Embryonic facial prominence (tissue), 1 donor: ENCODE results near the gene HTRA1.

Experiments
- DNase-seq: peaks from one replicate; pipeline ENCODE4 v3.0.0-alpha.2; 2016; ENCODE audit errors: extremely low spot score

HTRA1 gene

DNA sequence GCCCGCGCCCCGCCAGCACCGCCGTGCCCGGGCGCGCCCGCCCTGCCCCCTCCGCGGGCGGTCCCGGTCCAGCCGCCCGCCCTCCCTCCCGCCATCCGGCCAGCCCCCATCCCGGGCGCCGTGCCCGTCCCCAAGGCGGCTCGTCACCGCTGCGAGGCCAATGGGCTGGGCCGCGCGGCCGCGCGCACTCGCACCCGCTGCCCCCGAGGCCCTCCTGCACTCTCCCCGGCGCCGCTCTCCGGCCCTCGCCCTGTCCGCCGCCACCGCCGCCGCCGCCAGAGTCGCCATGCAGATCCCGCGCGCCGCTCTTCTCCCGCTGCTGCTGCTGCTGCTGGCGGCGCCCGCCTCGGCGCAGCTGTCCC is at the start of gene HTRA1:
Gene HTRA1, plus strand, starts transcription at position 187 of the 362 bp plus-strand sequence. Its CDS starts 100 bp downstream, at position 287.
- DNase-seq, result no peak

DNA sequence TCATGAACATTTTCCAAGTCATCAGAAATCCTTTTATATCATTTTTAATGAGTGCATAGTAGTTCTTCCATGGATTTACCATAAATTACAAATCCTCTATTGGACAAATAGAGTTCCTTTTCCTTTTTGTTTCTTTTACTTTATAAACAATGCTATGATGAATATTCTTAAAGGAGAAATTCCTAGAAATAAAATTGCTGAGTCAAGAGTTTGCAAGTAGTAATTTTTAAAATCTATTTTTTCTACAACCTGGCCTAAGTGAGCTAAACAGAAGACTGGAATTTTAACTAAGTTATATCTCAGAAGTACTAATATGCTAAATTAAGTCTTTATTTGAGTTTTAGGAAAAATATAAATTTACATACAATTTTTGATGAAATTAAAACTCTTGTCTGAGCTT is 48.0 kb upstream of the HTRA1 start:
- DNase-seq, result no peak

DNA sequence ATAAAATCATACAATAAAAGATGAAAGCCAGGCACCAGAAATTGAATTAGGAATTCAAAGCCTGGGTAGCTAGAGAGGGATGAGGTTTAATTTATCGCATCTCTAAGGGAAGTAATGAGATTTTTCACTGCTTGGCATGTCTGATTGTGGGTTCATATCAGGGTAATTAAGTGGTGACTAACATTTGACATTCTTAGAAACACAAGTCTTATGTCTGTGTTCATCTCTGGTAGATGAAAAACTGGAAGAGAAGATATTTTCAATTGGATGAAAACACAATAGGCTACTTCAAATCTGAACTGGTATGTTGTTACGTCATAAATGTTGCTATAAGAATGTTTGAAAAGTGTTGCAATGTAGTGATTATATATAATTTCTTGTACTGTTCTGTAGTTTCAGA is 43.7 kb upstream of the HTRA1 start:
- DNase-seq, result no peak

DNA sequence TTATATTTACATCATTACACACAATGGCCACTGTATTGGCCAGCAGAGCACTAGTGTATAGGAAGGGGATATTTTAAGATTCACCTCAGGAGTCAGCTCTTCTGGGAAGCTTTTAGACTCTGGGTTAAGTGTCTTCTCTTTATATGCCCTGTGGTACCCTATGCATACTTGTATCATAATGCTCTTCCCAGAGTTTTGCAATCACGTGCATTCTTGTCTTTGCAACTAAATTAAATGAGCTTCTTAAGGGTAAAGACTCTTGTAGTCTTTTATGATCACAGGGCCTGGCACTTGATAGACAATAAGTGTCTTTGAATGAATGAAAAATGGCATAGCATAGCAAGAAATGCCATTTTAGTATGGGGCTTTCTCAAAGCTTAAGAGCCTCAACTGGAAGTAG is 42.3 kb upstream of the HTRA1 start:
- no peak for DNase-seq

DNA sequence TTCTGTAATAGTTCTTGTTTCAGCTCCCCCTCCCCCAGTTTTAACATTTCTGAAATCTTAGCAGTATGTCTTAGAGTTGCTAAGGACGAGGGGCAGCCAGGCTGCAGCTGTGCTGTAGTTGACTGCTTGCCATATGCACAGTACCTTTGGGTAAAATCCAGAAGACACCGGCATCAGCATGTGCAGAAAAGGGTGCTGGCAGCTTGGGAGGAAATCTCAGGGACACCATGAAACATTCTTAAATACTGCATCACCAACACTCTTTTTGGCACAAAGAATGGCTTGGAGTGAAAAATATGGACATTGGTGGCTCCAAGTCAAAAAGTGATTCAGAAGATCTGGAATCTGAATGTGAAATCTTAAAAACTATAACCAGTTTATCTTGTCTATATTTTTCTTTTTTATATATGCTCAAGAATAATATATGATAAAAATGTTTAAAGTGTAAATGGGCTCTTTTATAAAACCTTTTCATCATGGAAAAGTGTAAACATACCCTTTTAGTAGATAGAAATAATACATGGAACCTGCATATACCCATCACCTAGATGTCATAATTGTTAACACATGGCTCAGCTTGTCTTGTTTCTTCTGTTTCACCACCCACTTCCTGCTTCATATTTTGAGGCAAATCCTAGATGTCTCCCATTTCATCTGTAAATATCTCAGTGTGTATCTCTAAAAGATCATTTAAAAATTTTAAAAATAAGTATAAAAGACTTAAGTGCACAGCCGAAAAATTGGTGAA is 41.3 kb upstream of the HTRA1 start:
- no peak for DNase-seq

DNA sequence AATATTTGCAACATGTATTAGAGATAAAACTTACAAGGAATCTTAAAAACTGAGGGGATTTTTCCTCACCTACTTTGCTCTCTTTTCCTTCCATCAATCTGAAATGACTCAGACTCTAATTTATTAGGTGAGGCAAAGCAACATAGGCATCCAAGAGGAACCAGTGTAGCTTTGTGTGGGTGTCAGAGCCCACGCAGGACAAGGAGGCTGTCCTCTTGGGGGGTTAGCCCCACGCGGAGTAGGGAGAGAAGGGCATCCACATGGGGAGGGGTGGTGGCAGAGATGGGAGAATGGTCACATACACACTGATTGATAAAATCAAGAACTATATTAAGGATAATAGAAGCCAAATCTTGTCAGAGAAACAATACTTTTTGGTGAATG is 40.7 kb upstream of the HTRA1 start:
- DNase-seq, result no peak

DNA sequence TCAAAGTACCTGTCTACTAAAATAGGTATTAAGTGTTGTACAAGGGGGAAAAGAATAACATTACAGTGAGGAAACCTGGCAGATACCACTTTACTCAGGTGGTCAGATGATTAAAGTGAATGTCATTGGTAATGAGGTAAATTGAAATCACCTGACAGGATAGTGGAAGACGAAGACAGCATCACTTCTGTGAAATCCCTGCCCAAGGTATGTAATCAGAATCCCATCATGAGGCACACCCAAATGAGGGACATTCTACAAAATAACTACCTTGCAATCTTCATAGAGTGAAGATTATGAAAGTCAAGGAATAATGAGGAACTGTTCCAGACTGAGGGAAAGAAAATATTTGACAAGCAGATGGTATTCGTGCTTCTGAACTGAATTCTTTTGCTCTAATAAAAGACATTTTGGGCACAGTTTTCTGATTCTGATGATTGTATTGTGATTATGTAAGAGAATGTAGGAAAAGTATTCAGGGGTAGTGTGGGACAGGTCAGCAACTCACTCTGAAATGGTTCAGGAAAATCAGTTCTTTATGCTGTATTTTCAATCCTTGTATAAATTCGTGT is 40.2 kb upstream of the HTRA1 start:
- no peak for DNase-seq

DNA sequence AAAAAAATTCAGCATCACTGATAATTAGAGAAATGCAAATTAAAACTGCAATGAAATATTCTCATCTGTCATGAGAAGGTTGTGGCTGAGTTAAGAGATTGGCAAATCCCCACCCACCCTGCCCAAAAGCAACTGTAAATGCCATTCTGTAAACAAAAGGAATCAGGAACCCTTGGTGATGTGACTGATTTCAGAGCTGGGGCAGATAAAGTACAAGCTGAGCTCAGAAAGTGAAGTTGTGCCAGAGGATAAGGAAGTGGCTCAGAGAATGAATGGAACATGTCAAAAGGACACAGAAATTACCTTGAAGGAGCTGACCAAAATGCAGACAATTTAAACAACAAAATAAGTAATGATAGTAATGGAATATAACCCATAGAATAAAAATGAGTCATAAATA is 39.6 kb upstream of the HTRA1 start:
- DNase-seq, result no peak

DNA sequence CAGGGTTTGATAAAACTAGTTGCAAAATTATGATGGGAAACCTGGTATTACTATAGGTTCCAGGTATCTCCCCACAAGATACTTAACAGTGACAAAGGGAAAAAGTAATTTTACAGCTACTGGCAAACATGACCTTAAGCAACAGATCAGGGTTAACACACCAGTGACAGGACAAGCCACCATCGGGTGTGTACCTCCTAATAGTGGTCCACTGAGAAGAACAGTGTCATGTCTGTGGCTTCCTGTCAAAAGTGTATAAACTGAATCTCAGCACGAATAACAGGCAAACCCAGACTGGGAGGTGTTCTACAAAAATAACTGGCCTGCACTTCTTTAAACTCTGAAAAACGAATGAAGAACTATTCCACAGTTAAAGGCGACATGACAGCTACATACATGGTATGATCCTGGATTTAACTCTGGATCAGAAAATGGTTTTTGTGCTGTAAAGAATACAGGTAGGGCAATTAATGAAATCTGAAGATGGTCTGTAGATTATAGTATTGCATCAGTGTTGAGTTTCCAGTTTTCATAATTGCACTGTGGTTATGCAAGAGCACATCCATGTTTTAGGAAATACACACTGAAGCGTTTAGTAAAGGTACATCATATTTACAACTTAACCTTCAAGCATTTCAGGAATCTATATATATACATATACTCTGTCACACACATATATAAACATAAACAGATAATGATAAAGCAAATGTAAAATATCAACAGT is 38.9 kb upstream of the HTRA1 start:
- DNase-seq, result no peak

DNA sequence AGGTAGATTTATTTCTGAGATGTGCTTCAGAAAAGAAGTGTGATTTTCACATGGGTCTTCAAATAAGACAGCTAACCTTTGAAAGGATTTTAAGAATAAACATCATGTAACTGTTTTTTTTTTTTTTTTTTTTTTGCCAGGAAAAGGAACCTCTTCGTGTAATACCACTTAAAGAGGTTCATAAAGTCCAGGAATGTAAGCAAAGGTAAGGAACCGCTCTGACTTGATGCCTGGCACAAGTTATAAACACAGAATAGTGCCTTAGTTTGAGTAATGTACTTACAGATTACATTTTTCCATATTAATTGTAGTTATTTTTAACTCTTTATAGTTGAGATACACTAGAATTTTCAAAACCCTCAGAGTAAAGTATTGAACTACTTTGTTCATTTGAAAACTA is 37.3 kb upstream of the HTRA1 start:
- no peak for DNase-seq

DNA sequence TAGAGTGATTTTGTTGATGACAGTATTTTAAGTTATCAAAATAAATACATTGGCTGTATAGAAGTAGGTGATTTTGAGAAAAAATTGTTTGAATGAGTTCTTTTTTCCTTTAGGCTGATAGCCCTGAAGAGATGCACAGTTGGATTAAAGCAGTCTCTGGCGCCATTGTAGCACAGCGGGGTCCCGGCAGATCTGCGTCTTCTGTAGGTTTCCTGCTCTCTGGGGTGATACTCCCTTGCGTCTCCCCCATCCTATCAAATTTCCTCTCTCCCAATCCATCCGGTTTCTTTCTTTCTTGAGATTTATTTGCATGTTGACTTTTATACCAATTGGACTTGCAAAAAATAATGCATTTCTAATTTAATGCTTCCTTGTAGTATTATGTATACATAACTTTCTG is 34.5 kb upstream of the HTRA1 start:
- no peak for DNase-seq

DNA sequence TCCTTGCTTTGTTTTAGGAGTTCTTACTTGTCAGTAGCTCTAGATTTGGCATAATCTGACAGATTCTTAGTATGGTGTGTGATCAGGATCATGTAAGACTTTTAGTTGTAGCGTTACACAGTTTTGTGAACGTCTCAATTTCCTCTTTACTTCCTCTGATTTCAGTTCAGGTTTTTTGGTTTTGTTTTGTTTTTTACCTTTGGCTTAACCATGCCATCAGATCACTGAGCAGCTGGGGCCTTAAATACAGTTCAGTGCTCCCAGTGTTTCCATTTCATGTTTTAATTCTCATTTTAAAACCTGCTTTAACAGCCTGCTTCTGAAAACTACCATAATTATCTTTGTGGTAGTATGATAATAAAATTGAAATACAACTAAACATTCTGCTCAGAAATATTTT is 34.1 kb upstream of the HTRA1 start:
- no peak for DNase-seq

DNA sequence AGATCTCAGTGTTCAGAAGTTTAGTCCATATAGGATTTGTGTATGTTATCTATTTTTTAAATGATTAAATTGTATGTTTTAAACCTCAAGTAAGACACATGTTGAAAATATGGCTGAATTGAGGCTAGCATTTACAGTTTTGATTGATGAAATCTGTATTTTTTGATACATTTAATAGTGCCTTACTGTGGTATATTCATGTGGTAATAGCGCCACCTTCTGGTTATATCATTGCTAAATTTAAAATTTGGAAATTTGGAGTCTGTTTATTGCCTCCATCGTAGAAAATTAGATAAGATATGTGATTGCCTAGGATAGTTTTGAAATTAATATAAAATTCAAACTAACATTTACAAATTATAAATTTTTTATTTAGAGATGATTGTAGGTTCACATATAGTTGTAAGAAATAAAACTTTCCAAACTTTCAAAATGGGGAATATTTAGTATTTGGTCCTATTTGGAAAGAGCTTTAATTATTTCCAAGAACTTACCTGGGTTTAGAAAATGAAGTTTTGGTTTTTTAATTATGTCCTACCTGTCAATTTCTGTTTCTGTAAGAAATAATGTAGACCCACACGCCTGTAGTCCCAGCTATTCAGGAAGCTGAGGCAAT is 26.0 kb upstream of the HTRA1 start:
- DNase-seq, result peak; percentile 47

DNA sequence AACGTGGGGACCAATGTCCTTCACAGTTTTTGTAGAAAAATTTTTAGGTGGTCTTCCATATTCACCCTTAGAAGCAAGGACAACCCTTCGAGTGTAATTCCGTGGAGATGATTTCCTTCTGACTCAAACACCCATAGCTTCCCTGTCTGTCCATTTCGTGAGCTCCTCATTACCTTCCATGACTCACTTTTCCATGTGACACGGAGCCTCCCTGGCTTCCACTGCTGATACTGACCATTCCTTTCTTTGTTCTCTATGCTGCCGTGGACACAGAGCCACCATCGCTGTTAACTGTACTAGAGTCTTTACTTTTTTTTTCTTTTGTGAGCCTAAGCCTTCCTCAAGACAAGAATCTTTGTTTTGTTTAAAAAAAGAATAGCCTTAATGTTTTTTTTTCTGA is 19.4 kb upstream of the HTRA1 start:
- DNase-seq, result no peak

DNA sequence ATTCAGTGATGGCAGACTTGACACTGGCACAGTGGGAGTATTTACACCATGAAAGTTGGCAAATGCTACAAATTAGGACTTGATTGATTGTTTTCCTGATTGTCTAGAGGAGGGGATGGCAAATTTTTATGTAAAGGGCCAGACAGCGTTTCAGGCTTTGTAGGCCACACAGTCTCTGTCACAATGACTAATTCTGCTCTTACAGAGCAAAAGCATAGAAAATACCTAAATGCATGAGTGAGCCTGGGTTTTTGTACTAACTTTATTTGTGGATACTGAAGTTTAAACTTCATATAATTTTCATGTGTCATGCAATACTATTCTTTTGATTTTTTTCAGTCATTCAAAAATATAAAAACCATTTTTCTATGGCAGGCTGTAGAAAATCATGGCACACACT is 15.9 kb upstream of the HTRA1 start:
- no peak for DNase-seq

DNA sequence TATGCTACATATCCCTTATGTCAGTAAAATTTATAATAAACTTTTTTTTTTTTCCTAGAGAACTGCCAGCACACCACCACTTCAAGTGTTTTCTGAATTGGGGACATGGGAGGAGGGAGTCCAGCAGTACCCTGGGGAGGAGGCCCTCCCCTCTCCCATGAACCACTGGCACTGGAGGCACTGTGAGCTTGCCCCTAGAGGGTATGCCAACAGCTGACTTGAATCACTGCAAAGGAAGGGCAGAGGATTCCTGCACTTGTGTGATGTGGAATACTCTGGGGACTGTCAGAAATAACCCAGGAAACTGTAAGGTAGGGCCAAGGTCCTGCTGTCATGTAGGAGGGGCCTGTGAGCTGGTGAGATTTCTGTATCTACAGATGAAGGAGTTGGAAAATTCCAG is 15.4 kb upstream of the HTRA1 start:
- DNase-seq, result no peak

DNA sequence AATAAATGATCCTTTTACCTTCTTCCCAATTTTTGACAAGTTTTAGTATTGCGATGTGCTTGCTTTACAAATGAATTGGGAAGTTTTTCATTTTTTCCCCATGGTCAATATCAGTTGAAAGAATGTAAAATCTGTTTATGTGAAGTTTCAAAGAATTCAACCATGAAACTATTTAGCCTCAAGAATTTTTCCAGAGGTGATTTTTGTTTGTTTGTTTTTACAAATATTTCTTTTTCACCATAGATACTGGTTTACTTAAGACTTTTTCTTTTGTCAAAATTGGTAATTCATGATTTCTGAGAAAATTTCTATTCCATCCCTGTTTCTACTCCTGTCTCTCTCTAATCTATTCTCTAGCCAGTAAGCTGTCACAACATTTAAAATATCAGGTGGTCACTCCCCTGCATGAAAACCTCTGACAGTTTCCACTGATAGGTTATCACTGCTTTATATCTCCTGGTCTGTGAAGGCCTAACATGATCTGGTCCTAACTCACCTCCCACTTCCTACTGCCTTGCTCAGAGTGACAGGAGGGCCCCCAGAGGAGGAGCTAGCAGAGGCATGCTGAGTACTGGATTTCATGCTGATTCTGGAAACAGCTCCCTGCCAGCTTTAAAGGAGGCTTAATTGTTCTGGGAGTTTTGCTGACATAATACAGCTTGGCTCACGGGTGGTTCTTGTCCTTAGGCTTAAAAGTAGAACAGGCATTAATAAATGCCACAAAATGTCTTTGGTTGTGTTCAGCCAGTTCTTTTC is 14.5 kb upstream of the HTRA1 start:
- DNase-seq, result no peak

DNA sequence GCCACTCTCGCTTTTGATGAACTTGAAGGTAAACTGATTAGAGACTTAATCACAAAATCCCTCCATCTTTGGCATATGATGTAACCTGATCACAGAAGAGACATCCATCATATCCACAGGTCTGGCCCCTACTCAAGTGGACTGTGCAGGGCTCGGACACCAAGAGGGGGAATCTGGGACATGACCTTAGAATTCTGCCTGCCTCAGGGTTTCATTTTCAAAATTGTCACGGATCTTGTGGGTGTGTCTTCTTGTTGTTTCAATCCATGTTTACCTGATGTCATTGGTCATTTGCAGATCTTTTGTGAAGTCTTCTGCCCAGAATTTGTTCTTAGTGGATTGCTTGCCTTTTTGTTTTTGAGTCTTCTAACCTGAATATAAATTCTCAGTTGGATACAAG is 12.8 kb upstream of the HTRA1 start:
- DNase-seq, result no peak

DNA sequence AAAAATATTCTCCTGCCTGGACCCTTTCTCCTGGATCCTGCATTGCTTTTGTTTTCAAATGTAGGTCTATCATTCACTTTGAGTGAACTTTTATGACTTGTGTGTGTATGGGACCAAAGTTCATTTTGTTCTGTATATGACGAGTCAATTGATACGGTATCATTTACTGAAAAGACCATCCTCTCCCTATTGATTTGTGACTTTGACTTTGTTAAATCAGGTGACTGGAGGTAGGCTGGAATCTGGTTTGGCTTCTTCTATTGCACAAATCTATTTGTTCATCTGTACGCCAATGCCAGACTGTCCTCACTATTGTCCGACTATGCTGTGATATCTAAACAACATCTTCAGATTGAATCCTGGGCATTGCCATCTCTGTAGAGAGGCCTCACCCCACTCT is 12.2 kb upstream of the HTRA1 start:
- DNase-seq, result no peak

DNA sequence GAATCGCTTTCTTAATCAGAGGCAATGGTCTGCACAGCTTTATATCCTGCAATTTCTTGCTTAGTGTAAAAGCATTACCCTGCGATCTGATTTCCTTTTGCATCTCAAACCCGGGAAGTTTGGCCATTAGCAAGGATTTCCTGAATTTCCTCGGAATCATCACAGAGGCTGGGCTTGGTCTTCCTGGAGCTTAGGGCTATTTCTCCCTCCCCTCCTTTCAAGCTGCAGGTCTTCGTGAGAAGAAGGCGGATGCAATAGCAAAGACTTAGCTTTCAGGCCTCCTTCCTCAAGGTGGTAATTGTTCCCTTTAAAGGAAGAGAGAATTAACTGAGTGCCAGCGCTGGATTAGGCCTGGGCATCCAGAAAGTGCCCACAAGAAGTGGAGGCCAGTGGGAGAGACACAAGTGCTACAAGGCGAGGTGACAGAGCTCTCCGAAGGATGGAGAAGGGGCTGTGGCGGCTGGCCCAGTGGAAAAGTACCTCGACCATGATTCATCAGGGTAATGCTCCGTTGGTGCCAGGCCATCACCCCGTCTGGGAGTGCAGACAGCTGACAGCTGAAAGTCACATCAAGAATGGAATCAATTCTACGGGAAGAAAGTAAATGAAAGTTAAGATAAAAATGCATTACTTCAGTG is 10.9 kb upstream of the HTRA1 start:
- DNase-seq, result no peak

DNA sequence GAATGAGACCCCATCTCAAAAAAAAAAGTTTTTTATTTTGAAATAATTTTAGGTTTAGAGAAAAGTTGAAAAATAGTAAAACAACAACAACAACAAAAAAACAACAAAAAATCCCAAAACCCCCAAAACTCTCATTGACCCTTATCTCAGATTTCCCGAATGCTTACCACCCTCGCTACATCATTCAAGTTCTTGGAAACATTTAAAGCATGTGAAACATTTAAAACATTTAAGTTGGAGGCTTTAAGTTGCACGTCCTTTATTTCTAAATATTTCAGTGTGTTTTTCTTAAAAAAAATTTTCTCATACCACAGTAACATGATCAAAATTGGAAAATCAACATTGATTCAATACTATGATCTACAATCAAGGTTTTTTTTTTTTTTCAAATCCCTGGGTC is 7.3 kb upstream of the HTRA1 start:
- DNase-seq, result no peak

DNA sequence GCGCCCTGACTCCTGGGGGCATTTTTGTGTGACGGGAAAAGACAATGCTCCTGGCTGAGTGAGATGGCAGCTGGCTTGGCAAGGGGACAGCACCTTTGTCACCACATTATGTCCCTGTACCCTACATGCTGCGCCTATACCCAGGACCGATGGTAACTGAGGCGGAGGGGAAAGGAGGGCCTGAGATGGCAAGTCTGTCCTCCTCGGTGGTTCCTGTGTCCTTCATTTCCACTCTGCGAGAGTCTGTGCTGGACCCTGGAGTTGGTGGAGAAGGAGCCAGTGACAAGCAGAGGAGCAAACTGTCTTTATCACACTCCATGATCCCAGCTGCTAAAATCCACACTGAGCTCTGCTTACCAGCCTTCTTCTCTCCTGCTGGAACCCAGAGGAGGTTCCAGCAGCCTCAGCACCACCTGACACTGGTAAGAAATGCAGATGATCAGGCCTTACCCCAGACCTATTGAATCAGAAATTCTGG is 6.7 kb upstream of the HTRA1 start, which contains the start of gene ARMS2:
Gene ARMS2, plus strand, starts transcription at position 51 of the 478 bp plus-strand sequence. Its CDS starts 75 bp downstream, at position 126.
- DNase-seq, result no peak
